GM12864 (cell line): ENCODE data around the gene PLA2G6.

Experiments used
- DNase-seq: peaks from one replicate; pipeline ENCODE4 v3.0.0-alpha.2; 2011; ENCODE audit warnings: low read depth
- H3K4me3 ChIP-seq: 2 replicates; pipeline ENCODE4 v1.5.1; 2011; ENCODE audit warnings: mild to moderate bottlenecking, low read depth, low read length, control low read depth
- CTCF ChIP-seq: IDR thresholded peaks from 2 replicates; pipeline ENCODE4 v1.5.1; 2011; ENCODE audit warnings: low read depth, mild to moderate bottlenecking, moderate library complexity, low read length, control low read depth, inconsistent platforms; ENCODE audit errors: missing control alignments

PLA2G6 gene

DNA sequence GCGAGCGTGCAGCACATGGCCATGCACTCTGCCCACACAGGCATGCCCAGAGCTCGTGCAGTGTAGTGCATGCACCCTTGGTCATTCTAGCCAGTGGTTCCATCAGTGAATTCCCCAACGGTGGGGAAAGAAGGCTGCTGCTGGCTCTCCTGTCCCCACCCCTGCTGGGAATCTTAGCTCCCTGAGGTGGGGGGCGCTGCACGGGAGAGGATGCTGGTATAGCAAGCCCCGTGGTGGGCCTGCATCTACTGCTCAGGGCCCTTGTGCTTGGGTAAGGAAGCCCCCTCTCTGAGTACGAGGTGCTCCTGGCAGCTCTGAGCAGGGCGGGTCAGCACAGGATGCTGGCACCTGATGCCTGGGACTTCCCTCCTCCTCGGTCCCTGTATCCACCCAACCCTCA is 52.6 kb downstream of the PLA2G6 start:
- no peak for DNase-seq
- no peak for TF ChIP-seq CTCF
- H3K4me3 ChIP-seq, result no peak overlapping the region

DNA sequence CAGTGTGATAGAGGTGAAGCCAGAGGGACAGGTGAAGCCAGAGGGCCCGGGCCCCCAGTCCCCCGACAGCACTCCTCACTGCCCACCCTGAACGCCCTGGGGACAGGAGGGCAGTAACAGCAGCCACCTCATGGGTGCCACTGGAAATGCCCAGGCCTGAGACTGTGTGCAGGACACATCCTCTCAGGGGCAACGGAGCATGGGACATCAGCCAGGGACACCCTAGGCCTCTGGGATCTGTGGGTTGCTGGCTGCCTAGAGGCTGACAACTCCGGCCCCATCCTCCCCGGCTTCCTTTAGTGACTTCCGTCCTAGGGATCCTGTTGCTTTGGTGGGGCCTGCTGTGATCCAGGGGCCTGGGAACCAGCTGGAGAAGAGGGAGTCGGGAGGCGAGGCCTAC is 53.8 kb downstream of the PLA2G6 start:
- no peak for TF ChIP-seq CTCF
- no peak for DNase-seq
- no peak overlapping the region for H3K4me3 ChIP-seq

DNA sequence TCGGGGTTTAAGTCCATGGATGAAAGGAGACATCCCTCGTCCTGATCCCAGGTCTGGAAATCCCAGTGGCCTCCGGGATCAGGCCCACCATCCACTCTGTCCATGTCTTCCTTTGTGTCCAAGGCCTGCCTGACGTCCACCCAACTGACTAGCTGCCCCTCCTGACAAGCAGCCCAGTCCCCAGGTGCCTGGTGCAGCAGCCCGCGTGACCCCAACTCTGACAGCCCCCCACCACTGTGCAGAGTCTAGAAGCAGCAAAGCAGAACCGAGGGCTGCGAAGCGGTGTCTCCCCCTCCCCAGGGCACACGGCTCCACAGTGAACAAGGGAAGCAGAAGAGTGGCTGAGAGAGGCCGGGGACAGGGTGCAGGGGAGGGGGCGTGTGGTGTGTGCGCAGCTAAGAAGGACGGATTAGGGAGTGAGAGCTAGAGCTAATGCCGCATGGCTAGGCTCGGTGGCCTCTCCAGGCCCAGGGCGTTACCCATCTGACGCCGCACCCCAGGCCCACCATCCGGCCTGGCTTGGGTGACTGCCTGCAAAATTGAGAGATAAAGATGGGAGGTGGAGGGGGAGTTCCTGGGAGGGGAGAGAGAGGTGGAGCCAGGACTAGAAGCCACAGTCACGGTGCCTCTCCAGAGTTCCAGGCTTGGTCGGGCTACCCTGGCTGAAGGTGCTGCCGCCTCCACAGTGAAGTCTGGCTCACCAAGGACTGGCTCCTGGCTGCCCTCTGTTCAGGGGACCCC is 54.5 kb downstream of the PLA2G6 start:
- DNase-seq, result no peak
- no peak for TF ChIP-seq CTCF
- no peak overlapping the region for H3K4me3 ChIP-seq

DNA sequence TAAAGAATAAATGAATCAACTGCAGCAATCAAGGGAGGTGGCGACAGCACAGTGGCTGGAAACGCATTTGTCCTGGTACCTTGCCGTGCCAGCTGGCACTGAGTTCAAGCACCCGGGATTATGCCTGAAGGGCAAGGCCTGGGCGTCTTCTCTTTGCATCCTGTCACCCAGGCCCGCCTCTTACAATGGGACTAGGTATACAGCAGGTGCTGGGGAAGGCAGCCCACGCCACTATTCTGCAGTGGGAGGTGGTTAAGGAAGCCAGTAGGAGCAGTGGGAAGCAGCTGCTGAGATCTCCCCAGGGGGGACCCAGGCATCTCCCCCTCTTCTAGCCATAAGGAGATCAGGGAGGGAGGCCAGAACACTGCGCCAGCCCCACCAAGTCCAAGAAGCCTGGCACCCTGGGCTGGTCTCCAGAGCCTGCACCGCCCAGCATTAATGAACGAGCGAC is 55.9 kb downstream of the PLA2G6 start:
- no peak overlapping the region for H3K4me3 ChIP-seq
- TF ChIP-seq CTCF, result no peak
- no peak for DNase-seq

- DNase-seq, result peak; percentile 5
- H3K4me3 ChIP-seq, result no peak overlapping the region
- no peak for TF ChIP-seq CTCF
These were observed 56.5 kb downstream of the PLA2G6 start for GRCh38 chr22:38125038-38125610.

DNA sequence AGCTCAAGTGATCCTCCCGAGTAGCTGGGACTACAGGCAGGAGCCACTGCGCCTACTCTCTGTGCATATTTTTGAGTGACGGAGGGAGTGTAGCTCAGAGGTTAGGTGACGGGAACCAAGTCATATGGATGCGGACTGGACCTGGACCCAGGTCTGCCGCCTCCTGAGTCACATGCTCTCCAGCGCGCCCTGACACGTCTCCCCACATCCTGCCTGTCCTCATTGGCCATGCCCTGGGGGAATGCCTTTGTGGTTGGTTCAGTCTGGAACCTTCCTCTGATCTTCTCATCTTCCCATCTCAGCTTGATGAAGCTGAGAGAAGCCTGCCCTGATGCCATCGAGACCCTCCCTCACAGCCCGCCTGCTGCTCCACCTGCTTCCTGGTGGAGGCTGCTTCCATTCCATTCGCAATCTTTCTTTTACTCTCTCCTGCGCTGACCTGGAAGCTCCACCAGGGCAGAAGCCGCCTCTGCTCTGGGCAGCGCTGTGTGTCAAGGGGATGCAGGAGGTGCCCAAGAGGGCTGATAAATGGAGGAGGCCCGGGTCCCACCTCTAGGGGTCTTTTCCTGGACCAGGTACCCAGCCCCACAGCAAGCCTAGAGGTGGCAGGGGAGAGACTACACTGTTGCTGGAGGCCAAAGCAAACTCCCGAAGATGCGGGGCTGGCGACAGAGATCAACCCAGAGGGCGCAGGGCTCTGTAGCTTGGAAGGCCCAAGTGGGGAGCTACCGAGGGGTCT is 57.2 kb downstream of the PLA2G6 start:
- DNase-seq, result no peak
- no peak for TF ChIP-seq CTCF
- H3K4me3 ChIP-seq, result no peak overlapping the region
